Urinary bladder (tissue), 4 donors: ENCODE measurements around the gene CDK16. TPM values are rescaled to one million over a fixed set of nuclear protein-coding genes. Genes with fewer than 3 reads are reported as not detected.

Experiments
- DNase-seq: peaks from one replicate; pipeline ENCODE4 v3.0.0-alpha.2; 2015; ENCODE audit errors: extremely low spot score
- H3K27ac ChIP-seq: one replicate; pipeline ENCODE4 v1.5.1; 2013; ENCODE audit warnings: low read depth, mild to moderate bottlenecking, moderate library complexity
- H3K36me3 ChIP-seq: one replicate; pipeline ENCODE4 v1.6.1; 2013; ENCODE audit warnings: mild to moderate bottlenecking, moderate library complexity; ENCODE audit not compliant: insufficient read depth
- H3K4me1 ChIP-seq: one replicate; pipeline ENCODE4 v1.6.1; 2013; ENCODE audit warnings: mild to moderate bottlenecking, moderate library complexity; ENCODE audit not compliant: insufficient read depth
- H3K4me3 ChIP-seq: one replicate; pipeline ENCODE4 v1.5.1; 2013; ENCODE audit warnings: low read depth, low read length
- WGBS: extraction: QIAGEN DNeasy Blood & Tissue Kit; methylation state at CpG from one replicate; pipeline ENCODE4 v1.1.7; 2013; 5-methylcytosine and 5-hydroxymethylcytosine counted together
- polyA plus RNA-seq: library from polyadenylated mRNA; stranded (reverse); fragments of 200-250 nt; gene quantifications from one replicate; pipeline ENCODE4 v1.2.3, GENCODE V29; 2013
- total RNA-seq: library from RNA; depleted of rRNA; stranded (reverse); fragments of >200 nt; gene quantifications from one replicate; pipeline ENCODE4 v1.2.3, GENCODE V29; 2014
- donor health status: healthy with polysubstance abuse.
- donor health status: healthy.

Gene CDK16
- total and polyA plus RNA-seq, 2 donors, result 49.1 to 56.8 TPM

DNA sequence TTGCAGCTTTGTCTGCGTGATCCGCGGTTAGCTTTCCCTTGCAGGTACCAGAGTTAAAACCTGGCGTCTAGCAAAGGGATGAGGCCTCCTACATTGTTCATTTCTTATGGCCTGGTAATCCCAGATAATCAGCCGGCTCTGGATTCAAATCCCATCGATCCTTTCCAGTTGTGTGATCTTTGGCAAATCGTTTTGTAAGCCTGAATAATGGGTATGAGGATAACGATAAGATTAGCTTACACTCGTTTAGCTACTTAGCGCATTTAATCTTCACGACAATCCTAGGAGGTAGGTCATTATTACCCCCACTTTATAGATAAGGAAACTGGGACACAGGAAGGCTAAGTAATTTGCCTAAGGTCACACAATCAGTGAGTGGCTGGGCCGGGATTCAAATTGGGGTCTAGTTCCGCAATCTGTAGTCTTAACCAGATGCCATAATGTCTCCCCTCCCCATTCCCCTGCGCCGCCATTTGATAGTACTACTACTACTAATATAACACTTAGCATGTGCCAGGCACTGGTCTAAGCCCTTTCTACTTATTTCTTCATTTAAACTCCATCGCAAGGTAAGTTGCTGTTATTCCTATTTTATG is 26.6 kb upstream of the CDK16 start:
- Histone ChIP-seq H3K36me3 (no peaks in the 10 kb centered on the region), H3K27ac (no peak overlapping the region), H3K4me3 (no peak overlapping the region), H3K4me1 (no peaks in the 10 kb centered on the region)
- no peak for DNase-seq
- 65% methylated on average over 16 of the region's 16 CpGs for WGBS

DNA sequence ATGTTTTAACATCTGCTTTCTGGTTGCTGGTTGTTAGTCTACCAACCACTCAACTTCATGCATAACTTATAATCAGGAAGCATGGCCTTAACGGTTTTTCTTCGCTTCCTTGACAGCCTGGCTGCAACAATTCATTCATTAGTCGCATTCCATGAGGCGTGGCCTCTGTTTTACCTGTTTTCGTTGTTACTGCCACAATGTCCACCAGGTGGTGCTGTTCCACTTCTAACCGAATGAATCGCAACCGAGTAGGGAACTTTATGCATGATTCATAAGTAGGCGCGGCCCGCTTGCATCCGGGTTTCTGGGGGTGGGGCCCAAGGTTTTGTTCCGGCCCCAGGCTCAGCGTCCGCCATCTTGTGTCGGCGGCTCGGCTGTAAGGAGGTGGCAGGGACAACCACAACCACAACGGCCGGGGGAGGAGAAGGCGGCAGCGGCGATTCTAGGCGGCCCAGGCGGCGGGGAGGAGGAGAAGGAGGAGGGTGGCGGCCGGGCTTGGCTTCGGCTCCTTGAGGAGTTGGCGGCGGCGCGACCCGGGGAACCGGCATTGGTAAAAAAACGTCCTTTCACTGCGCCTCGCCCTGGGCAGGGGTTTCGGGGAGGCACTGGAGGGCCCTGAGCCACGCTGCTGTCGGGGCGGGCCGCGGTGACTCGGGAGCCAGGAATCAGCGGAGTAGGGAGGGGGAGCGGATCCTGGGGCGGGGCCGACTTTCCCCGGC is 24.8 kb upstream of the CDK16 start, which contains the start of gene UBA1:
UBA1 (plus strand) TSS at position 355 of the 719 bp plus-strand sequence. CDS start 4,974 bp downstream, outside the sequence.
- H3K4me1 ChIP-seq, result no peaks in the 10 kb centered on the region
- under 1% methylated on average over 50 of the region's 50 CpGs for WGBS
- DNase-seq, result peak; percentile 90
- H3K36me3 ChIP-seq, result peaks cover 2% of the 10 kb centered on the region
- peak within 1 kb of the TSS; percentile 79 for H3K4me3 ChIP-seq
- H3K27ac ChIP-seq, result peak within 1 kb of the TSS; percentile 97

DNA sequence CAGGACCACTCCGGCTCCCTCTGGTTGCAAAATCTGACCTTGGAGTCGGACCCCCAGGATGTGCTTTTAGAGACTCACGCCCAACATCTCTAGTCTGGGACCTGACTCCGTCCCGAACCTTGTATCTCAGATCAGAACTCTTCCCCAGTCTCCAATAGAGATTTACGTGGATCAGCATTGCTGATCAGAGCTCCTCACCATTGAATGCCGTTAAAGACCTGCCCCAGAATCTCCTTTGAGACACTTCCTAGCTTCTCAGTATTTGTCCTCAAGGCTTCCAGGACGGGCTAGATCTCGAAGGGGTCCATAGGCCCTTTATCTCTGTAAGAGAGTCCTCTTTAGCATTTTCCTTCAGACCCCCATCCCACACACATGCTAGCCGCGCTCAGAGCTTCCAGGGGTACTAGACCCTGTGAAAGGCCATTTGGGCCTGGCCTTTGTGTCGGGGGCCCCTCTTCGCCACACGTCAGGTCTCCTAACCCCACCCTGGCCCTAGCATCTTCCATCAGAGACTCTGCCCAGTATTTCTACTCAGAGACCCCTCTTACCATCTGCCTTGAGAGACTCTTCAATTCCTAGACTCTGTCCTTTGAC is 24.2 kb upstream of the CDK16 start:
- no peak overlapping the region for H3K27ac ChIP-seq
- DNase-seq, result no peak
- WGBS, result 7% methylated on average over 14 of the region's 14 CpGs
- peak overlapping the region; percentile 79 for H3K4me3 ChIP-seq
- no peaks in the 10 kb centered on the region for H3K4me1 ChIP-seq
- peaks cover 3% of the 10 kb centered on the region for H3K36me3 ChIP-seq

DNA sequence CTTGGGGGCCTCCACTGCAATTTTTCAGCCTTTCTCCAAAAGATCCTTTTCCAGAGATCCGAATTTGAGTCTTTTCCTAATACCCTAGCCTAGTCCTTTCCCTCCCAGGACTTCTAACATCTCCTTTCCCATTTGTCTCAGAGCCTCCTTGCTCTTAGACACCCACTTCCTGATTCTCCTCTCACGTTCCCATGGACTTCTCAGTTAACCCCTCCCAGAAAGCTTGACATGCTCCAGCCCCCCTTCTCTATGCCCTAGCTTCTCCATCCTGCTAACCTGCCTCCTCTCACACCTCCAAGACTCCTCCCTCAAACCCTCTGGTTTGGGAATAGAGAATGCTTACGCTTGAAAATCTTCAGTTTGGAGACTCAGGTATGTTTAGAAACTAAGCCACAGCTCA is 22.4 kb upstream of the CDK16 start:
- Histone ChIP-seq H3K27ac (no peak overlapping the region), H3K4me3 (no peak overlapping the region)
- WGBS, result 32% methylated on average over 3 of the region's 3 CpGs

GRCh38 chrX:47197526-47197925 is 21.0 kb upstream of the CDK16 start:
- Histone ChIP-seq H3K4me3 (no peak overlapping the region), H3K36me3 (peaks cover 4% of the 10 kb centered on the region), H3K4me1 (no peaks in the 10 kb centered on the region), H3K27ac (no peak overlapping the region)
- 43% methylated on average over 7 of the region's 7 CpGs for WGBS
- DNase-seq, result no peak

More for the DNA sequence above, 22.4 kb upstream of the CDK16 start:
- no peak for DNase-seq
- H3K36me3 ChIP-seq, result peaks cover 4% of the 10 kb centered on the region
- no peaks in the 10 kb centered on the region for H3K4me1 ChIP-seq

DNA sequence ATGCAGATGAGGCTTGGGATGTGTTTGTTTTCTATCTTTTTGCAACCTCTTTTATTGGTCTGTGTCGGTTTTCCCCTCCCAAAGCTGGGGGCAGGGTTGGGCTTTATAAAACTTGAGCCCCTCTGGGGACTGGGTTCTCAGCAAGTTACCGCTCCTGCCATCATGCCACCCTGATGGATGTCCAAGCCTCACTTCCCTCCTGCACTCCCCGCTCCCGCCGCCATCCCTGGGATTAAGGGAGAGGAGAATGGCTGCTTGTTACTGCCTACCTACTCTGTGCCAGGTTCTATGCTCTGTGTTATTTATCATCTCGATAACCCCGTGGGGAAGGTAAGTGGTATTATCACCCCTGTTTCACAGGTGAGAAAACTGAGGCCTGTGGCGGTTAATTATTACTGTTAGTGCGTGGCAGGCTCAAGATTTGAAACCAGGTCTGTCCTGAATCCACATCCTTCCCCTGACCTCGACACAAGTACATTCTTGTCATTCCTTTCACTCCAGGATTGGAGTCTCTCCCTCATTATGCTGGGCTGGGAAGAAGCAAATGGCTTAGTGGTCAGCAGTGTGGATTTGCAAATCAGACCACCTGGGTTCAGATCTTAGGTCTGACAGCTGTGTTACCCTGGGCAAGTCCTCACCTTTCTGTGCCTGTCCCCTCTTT is 20.3 kb upstream of the CDK16 start:
- H3K4me3 ChIP-seq, result no peak overlapping the region
- 74% methylated on average over 10 of the region's 10 CpGs for WGBS
- H3K4me1 ChIP-seq, result no peaks in the 10 kb centered on the region
- no peak overlapping the region for H3K27ac ChIP-seq
- DNase-seq, result no peak
- H3K36me3 ChIP-seq, result peaks cover 6% of the 10 kb centered on the region

DNA sequence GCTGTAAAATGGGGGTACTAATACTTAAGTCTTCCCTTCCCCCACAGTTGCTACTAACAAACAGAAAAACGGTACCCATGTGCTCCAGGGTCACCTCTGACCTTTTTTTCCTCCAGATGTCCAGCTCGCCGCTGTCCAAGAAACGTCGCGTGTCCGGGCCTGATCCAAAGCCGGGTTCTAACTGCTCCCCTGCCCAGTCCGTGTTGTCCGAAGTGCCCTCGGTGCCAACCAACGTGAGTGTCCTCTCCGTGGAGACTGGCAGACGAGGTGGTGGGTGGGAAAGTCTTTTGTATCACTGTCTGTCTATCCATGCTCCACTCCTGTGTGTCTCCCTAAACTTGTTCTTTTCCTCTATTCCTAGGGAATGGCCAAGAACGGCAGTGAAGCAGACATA is 19.8 kb upstream of the CDK16 start:
- 74% methylated on average over 15 of the region's 15 CpGs for WGBS
- H3K27ac ChIP-seq, result no peak overlapping the region
- no peaks in the 10 kb centered on the region for H3K4me1 ChIP-seq

DNA sequence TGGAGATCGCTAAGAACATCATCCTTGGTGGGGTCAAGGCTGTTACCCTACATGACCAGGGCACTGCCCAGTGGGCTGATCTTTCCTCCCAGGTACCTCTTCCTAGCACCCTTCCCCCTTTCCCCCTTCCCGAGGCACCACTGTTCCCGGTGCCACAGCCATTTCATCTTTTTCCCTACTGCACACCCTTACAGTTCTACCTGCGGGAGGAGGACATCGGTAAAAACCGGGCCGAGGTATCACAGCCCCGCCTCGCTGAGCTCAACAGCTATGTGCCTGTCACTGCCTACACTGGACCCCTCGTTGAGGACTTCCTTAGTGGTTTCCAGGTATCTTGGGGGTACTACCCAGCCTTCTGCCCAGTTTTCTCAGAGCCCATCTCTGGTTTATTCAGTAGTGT is 19.2 kb upstream of the CDK16 start:
- 93% methylated on average over 10 of the region's 10 CpGs for WGBS
- Histone ChIP-seq H3K4me3 (no peak overlapping the region), H3K4me1 (no peaks in the 10 kb centered on the region), H3K36me3 (peaks cover 8% of the 10 kb centered on the region), H3K27ac (no peak overlapping the region)
- DNase-seq, result no peak

More for the DNA sequence above, 19.8 kb upstream of the CDK16 start:
- Histone ChIP-seq H3K4me3 (no peak overlapping the region), H3K36me3 (peaks cover 6% of the 10 kb centered on the region)
- no peak for DNase-seq

GRCh38 chrX:47200385-47201150 is 17.9 kb upstream of the CDK16 start:
- Histone ChIP-seq H3K4me3 (no peak overlapping the region), H3K36me3 (peaks cover 8% of the 10 kb centered on the region), H3K27ac (no peak overlapping the region), H3K4me1 (no peaks in the 10 kb centered on the region)
- DNase-seq, result no peak
- WGBS, result 72% methylated on average over 9 of the region's 9 CpGs

- H3K36me3 ChIP-seq, result peaks cover 12% of the 10 kb centered on the region
- 82% methylated on average over 9 of the region's 9 CpGs for WGBS
- DNase-seq, result no peak
These were observed 17.0 kb upstream of the CDK16 start for GRCh38 chrX:47201345-47201944.

DNA sequence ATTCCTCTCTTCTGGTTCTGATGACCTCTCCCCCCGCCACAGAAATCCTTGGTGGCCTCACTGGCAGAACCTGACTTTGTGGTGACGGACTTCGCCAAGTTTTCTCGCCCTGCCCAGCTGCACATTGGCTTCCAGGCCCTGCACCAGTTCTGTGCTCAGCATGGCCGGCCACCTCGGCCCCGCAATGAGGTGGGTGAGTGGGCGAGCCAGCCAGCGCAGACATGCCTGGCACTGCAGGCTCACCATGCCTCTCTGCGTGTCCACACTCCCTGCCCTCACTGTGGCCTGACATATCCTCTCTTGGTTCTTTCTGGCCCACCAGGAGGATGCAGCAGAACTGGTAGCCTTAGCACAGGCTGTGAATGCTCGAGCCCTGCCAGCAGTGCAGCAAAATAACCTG is 16.2 kb upstream of the CDK16 start:
- Histone ChIP-seq H3K36me3 (peaks cover 12% of the 10 kb centered on the region), H3K27ac (no peak overlapping the region), H3K4me3 (no peak overlapping the region), H3K4me1 (no peaks in the 10 kb centered on the region)
- DNase-seq, result no peak
- 95% methylated on average over 11 of the region's 11 CpGs for WGBS

More at GRCh38 chrX:47201345-47201944, 17.0 kb upstream of the CDK16 start:
- H3K27ac ChIP-seq, result no peak overlapping the region
- H3K4me1 ChIP-seq, result no peaks in the 10 kb centered on the region
- H3K4me3 ChIP-seq, result no peak overlapping the region

GRCh38 chrX:47202877-47203276 is 15.6 kb upstream of the CDK16 start:
- H3K36me3 ChIP-seq, result peaks cover 12% of the 10 kb centered on the region
- no peak for DNase-seq
- no peak overlapping the region for H3K4me3 ChIP-seq
- H3K27ac ChIP-seq, result no peak overlapping the region
- H3K4me1 ChIP-seq, result no peaks in the 10 kb centered on the region
- 70% methylated on average over 4 of the region's 4 CpGs for whole genome bisulfite sequencing

- Histone ChIP-seq H3K36me3 (peaks cover 11% of the 10 kb centered on the region), H3K4me3 (no peak overlapping the region), H3K27ac (no peak overlapping the region), H3K4me1 (no peaks in the 10 kb centered on the region)
- 65% methylated on average over 5 of the region's 5 CpGs for WGBS
- no peak for DNase-seq
These were observed 13.5 kb upstream of the CDK16 start for GRCh38 chrX:47204970-47205369.
